NCI-H526 treated with DMSO at 0.1 percent for 48 hours (cell line): ENCODE results near the gene CDK5RAP2.
"Not testable (repeated sequence)": the region's sequence is repeated elsewhere in the genome, so short reads cannot be mapped to it uniquely, and the experiment has no call there.

Experiments
- DNase-seq: peaks from one replicate; lab custom pipeline; 2025; lab: John Stamatoyannopoulos, UW

Gene CDK5RAP2

DNA sequence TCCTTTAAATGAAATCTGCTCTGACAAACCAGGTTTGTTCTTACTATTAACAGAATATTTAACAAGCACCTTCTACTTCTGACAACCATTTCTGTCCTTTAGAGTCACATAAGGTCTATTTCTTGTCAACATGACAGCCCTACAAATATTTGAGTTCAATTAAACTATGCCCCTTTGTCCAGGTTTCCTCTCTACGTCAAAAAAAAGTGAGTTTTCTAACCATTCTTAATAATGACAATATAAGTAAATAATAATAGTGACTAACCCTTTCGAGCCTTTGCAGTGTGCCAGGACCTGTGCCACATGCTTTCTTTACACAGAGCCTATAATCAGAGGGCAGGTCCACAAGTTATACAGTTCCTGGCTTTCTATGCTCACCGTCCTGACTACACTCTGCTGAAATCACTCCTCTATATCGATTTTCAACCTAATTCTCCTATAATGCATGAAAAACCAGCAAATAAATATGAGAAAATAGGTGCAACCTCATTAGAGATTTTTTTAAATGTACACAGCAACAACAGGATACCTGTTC is 115.0 kb downstream of the CDK5RAP2 start:
- no peak for DNase-seq

DNA sequence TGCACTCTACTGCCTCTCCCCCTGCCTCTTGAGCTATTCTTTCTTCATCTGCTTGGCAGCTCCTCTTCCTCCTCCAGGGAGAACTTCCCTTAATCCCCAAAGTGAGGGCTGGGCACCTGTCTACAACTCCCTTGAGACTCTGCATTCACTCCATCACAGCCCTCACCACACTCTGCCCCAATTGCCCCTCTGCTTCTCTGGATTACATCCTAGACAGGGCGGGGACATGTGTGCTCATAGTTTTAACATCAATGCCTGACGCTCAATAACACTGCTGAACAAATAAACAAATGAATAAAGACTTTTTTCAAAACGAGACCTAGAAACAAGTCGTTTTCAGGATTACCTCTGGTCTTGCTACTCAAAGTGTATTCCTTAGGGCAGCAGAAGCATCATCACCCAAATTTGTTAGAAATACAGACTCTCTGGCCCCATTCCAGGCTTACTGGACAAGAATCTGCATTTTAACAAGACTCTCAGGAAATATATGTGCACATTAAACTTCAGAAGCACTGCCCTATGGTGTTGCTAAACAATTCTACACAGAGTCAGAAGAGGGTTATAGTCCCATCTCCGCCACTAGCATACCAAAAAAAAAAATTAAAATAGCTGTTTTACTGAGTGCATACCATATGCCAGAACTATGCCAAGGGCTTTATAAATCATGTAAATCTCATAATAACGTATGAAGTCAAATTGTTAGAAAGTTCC is 115.6 kb downstream of the CDK5RAP2 start:
- DNase-seq, result no peak

DNA sequence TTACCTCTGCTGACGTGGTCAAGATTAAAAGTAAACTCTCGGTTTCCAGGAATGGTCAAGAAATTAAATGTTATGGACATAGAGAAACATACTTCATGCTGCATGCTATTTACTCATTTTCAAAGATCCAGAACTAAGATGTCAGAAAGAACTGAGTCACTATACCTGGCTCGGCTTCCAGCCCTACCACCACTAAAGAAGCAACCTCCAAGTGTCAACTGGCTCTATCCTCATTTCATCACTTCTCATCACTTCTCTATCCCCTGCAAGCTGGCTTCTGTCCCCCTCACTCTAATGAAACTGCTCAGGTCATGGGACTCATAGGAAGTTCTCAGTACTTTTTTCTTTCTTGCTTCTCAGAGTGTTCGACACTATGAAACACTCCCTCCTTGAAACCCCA is 116.2 kb downstream of the CDK5RAP2 start:
- DNase-seq, result no peak

DNA sequence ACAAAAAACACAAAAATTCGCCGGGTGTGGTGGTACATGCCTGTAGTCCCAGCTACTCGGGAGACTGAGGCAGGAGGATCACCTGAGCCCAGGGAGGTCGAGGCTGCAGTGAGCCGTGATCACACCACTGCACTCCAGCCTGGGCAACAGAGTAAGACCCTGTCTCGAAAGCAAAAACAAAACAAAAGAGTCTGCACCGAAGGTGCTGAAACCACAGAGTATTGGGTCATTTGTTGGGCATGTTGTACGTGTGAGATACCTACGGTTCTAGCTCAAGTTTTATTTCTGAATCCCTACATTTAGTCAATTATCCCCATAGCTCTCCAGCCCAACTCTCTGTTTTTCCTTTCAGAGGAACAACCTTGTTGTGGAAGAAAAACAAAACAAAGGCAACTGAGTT is 118.3 kb downstream of the CDK5RAP2 start:
- not testable (repeated sequence) for DNase-seq

DNA sequence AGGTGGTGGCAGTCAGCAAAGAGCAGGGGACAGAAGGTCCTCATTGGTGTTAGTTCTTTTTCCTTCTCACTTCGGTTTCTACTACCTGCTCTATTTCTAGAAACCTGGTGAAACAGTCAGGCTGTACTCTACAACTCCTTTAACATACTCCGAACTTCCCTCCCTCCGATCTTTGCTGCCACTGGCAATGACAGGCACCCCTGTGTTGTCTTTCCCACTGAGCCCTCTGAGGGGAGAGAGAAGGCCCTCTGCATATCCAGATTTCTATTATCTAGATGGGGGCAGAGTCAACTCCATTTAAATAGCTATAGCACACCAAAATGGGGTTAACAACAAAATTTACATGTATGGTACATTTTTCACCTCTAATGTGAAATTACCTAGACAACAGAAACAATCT is 123.7 kb downstream of the CDK5RAP2 start:
- no peak for DNase-seq

DNA sequence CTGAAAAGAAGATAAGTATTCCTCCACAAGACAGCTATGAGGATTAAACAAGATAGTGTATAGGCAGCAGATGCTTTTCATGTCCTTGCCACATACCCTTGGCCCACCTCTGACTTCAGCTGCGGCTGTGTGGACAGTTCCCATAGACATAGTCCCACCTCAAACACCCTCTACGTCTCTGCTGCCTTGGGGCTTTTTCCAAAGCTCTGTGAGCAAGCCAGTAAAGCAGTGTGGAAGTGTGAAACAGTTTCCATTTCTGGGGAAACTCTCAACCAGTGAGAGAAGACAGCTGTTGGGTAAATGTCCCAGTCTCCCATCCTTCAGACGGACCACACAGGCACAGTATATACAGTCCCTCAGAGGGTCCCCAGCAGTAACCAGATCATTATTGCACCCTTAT is 125.5 kb downstream of the CDK5RAP2 start:
- no peak for DNase-seq

DNA sequence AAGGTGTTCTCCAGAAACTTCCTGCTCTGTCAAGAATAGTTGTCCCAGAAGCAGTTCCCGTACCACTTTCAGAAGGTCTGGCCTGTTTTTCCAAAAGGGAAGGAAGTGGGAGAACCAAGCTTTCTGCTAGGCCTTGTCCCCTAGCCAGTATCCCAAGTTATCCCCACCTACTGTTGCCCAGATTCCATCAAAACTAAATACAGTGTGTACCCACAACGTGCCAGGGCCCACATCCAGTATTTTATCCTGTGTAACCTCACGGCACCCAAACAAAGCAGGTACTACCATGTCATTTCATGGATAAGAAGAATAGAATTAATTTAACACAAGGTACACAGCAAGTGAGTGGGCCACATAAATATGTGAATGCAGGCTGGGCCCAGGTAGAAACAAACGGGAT is 126.2 kb downstream of the CDK5RAP2 start:
- no peak for DNase-seq

DNA sequence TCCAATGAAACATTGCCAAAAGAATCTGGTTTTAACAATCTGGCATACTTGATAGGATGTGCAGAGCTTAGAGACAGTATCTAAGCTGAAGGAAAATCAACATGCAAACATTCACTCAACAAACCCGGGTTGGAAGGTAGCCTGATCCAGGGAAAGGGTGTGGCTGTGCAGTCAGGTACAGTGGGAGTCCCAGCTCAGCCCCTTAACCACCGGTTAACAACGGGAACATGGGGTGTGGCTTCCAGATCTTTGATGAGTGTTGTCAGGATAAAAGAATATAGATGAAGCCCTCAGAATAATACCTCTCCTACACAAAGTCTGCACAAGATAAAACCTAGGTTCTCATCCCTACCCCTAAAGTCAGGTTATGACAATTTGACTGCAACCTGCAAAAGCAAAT is 127.3 kb downstream of the CDK5RAP2 start:
- DNase-seq, result no peak

DNA sequence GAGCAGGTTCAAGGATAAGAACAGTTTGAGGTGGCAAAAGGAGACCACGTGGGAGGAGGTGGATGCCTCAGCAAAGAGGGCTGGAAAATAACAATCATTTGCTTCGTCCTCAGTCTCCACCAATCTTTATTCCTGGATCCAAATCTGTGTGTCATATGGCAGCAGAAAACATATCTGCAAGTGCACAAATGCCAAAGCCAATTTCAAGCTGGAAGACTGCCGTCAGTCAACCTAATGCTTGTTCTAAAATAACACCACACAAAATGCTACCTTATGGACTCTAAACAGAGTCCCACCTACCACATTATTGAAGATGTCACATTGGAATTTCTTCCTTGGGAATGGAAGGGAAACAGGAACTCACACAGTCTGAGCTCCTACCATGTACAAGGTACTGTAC is 129.1 kb downstream of the CDK5RAP2 start:
- no peak for DNase-seq

DNA sequence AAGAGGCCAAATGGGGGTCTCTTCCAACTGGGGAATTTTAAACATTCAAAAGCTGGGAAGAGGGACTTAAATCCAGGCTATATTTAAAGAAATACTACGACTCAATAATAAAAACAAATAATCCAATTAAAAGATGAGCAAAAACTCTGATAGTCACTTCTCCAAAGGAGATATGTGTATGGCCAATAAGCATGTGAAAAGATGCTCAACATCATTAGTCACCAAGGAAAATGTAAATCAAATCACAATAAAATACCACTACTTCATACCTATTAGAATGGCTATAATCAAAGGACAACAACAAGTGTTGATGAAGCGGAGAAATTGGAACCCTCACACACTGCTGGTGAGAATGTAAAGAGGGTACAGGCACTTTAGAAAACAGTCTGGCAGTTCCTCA is 130.4 kb downstream of the CDK5RAP2 start:
- DNase-seq, result no peak

DNA sequence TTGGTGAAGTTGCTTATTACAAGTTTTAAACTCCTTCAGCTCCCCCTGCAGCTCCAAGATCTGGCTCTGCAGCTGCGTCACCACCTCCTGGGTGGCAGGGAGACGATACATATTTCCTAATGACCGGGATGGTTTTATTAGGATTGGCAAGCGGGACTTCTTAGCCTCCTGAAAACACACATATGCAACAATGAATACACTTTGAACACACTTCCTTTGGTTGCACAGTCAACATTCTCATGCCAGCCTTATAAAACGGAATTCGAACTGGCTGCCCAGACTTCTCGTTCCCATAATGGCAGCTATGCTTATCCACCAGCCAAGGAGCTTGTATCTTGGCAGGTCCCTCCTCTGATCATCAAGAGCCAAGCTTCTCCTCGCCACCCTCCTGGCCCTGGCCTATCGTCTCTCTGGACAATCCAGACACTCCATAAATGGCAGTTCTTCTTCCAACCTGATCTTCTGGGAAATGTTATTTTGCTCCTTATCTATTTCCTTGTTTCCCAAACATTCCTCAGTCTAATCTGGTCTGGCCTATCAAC is 131.9 kb downstream of the CDK5RAP2 start:
- DNase-seq, result no peak

DNA sequence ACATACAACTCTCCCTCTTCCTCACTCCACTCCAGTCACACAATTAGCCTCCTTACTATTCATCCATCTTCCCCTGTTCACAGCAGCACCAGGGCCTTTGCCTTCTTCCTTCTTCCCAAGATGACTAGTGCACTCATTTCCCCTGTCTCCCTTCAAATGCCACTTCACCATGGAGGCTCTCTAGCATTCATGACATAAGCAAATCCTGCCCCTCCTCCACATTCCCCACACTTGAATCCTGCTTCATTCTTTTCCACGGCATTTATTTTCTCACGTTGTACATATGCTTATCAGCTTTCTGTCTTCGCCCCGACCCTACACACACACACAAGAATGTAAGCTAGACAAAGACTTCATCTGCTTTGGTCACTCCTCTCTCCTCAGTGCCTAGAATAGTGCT is 133.3 kb downstream of the CDK5RAP2 start:
- DNase-seq, result no peak

DNA sequence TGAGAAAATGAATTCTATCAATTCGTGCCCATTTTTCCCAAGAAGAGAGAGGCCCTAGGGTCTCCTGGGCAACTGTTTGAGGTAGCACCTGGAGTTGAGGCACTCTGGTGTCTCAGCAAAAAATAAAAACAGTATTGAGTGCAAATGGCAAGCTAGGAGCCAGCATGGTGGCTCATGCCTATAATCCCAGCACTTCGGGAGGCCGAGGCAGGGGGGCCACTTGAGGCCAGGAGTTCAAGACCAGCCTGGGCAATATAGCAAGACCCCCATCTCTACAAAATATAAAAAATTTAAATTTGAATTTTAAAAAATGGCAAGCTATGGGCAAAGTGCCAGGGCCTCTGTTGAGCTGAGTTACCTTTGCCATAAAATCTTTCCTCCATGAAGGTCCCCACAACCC is 136.0 kb downstream of the CDK5RAP2 start:
- no peak for DNase-seq

DNA sequence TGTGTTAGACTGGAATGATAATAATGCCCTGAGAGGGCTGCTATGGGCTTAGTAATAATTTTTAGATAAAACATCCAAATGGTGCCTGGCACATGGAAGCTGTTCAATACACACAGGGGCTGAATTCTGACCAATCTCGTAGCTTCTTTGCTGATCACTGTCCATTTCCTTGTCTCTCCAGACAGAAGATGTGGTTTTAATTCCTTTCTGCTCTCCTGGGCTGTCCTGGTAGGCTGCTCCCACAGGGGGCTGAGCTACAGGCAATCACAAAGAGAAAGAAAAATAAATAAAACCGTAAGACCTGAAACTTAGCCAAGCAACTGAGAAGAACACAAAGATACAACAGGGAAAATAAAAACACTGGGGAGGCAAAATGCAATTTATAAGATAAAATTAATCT is 136.5 kb downstream of the CDK5RAP2 start:
- no peak for DNase-seq

DNA sequence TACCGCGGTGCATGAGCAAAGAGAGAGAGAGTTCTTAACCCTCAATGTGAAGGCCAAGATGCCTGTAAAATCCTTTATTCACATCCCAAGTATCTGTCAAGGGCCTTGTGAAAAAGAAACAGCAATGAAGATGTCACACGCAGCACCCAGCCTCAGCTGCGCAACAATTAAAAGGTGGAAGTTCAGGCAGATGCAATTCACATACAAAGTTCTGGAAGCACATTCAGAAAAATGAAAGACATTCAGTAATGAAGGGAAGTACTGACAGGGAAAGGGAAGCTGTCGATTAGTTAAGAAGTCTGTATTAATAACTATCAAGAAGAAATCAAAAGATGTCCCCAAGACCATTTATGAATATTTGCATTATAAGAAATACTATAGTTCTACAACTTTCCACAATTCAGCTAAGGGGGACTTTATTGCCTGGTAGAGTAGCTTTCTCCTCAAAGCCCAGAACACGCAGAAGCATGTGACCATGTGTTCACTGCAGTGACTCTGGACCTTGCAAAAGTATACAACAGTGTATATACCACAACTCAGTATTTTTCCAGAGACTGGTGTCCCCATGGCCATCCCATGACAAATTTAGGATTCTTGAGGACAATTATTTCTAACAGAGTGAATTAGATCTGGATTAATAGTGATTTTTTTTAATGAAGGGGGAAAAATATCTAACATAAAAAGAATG is 137.5 kb downstream of the CDK5RAP2 start:
- no peak for DNase-seq

DNA sequence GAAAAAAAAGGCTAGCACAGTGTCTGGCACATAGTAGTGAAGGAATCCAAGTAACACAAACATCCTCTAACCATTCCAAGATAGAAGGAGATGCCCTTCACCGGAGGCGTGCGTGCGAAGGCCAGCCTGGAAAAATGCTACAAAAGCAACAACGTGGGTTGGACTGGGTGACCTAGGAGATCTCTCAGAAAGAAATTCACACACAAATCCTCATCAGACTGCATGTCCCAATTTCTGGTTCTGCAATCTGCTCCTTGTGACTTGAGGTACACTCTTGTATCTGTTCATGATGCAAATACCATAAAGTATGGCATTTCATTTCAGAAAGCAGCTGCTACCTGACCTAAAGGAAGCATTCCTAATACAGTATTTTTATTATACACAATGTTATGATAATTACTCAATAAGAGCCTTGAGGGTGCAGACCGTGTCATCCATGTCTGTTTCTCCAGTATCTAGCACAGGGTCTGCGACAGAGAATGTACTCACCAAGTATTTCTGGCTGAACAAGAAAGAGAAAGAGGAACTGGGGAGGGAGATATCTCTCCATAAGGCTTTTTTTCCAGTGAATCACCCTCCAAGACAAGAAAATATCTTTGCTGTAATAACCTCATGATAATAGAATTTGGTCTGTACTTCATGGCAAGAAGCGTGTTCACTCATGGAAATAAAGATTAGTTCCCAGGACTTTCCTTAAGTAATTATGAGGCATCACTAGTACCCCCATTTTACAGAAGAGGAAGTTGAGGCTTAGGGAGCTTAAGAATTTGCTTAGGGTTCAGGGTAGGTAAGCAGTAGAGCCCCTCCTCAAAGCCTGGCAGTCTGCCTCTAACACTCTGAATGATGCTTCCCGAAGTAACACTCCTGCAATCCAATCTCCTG is 138.3 kb downstream of the CDK5RAP2 start:
- no peak for DNase-seq

DNA sequence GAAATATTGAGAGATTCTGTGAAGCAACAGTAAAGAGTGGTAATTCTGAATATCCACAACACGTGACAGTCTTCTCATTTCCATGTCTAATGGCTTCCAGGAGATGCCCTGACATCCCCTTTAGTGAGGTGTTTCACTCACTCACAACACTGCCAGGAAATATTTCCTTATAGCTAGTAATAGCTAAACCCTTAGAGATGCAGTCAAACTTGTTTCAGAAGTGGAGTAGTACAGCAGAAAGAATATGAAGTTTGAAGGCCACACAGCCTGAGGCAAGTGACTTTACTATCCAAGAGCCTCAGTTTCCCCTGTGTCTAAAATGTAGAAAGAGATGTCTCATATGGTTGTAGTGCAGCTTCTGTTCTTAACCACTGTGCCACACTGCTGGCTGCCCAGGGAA is 139.2 kb downstream of the CDK5RAP2 start:
- no peak for DNase-seq

DNA sequence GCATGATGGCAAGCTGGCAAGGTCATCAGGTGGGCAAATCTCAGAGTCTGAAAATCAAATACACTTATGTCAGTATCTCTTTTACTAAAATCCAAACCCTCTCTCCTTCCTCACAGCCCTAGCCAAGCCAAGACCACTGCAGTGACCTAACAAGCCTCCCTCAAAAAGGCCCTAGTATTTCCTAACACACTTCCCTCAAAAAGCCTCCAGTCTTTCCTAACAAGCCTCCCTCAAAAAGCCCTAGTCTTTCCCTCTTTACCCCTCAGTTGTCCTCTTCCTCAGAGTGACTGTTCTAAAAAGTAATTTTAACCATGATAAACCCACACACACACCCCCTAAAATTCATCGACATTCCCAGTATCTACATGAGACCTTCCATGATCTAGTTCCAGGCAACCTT is 140.0 kb downstream of the CDK5RAP2 start:
- no peak for DNase-seq

DNA sequence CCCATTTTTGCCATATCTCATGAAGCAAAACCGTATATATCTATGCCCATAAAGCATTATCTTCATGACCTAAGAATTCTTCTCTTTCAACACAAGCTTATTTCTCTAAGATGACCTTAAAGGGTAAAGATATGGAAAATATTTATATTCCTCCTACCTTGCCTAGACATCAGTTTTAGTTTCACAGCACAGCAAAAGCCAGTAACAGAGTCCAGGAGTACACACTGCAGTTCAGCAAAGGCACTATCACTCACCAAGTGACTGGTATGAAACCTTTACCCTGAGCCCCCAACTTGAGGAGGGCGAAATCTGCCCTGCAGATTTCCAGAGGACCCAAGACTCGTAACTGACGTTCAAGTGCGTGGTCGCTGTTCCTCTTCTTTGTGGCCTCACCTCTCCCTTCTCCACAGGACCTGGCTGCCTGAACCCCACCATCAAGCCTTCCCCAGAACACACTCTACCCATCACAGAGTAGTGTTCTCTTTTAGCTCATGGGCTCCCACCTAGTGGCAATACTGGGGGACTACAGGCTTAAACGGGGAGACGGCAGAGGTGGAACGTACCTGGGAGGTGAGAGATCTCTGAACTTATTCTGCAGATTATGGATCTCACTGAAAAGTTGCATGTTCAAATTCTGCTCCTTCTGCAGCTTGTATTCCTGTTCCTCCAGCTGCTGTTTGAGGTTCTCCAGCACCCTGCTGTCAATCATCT is 141.0 kb downstream of the CDK5RAP2 start:
- no peak for DNase-seq

DNA sequence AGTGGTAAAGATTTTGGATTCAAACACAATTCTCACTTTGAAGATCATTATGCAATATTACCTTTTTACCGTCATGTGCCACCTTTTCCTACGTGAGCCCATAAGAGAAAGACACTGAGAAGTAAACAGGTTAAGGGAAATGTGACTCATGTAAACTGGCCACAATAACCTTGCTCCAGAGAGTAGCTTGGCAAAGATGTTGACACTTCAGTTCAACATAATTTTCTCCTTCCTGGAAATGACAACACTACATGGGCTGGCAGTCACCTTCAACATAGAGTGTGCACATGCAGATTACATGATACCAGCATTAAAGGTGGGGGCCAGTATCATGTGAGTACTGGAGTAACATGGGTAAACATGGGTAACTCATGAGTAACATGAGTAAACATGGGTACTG is 141.9 kb downstream of the CDK5RAP2 start:
- DNase-seq, result no peak

DNA sequence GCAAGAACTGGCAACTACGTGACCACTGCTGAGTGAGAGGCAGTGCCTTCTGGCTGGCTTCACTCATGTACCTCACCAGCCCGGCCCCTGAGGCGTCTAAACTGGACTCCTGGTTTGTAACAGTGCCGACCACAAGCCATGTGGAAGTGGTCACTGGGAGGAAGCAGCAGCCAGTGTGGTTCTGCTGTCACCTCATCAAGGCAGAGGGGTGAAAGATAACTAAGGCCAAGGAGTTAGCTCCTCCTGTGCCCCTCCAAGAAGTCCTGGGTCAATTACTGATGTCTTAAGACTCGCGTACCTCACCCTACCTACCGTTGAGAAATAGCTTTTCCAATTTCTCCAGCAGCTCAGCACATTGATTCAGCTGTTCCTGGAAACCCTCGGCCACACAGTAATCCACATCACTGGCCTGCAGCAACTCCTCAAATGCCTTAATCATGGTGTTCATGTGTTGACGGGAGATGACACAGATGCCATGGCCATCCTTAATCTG is 142.9 kb downstream of the CDK5RAP2 start:
- no peak for DNase-seq

DNA sequence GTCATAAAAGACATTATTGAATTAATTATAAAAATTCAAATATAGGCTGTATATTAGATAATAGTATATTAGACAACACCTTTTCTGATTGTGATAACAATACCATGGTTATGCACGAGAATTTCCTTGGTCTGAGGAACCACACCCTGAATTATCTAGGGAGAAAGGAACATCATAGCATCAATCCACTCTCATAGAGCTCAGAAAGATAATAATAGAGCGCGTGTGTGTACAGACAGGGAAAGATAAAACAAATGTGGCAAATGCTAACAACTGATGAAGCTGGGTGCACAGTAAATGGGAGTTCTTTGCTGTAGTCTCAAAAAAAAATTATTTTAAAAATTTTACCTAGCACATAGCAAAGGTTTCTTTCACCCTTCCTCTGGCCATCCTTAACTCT is 143.5 kb downstream of the CDK5RAP2 start:
- no peak for DNase-seq
